OCI-LY3 (cell line): ENCODE results near the gene AGBL5.
"Not testable (repeated sequence)": the region's sequence is repeated elsewhere in the genome, so short reads cannot be mapped to it uniquely, and the experiment has no call there.

Source experiments
- EZH2phosphoT487 ChIP-seq: fragments of 200-600 bp; shearing (Covaris generic); IDR thresholded peaks from 2 replicates; pipeline ENCODE4 v1.6.1; 2018; ENCODE audit warnings: antibody characterized with exemption, mixed run types, low read depth
- TF ChIP-seq, protein P1 (sequence below): fragments of 200-600, 300-600 bp; sonication (generic); IDR thresholded peaks from 2 replicates; pipeline ENCODE4 v1.5.1; 2014; ENCODE audit warnings: antibody characterized with exemption, low read length, low read depth

DNA sequence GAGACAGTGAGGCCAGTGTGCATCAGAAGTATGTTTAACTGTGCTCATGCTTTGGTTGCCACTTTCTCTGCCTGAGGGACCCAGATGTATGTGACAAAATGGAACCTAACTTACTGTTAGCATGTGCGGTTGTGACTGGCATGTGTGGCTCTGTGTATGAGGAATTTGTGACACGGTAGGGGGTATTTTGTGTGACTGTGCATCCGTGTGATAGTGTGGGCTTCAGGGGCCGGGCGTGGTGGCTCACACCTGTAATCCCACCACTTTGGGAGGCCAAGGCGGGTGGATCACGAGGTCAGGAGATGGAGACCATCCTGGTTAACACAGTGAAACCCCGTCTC, 67.8 kb downstream of the AGBL5 start:
- TF ChIP-seq, protein P1, sequence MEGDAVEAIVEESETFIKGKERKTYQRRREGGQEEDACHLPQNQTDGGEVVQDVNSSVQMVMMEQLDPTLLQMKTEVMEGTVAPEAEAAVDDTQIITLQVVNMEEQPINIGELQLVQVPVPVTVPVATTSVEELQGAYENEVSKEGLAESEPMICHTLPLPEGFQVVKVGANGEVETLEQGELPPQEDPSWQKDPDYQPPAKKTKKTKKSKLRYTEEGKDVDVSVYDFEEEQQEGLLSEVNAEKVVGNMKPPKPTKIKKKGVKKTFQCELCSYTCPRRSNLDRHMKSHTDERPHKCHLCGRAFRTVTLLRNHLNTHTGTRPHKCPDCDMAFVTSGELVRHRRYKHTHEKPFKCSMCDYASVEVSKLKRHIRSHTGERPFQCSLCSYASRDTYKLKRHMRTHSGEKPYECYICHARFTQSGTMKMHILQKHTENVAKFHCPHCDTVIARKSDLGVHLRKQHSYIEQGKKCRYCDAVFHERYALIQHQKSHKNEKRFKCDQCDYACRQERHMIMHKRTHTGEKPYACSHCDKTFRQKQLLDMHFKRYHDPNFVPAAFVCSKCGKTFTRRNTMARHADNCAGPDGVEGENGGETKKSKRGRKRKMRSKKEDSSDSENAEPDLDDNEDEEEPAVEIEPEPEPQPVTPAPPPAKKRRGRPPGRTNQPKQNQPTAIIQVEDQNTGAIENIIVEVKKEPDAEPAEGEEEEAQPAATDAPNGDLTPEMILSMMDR = not testable (repeated sequence)
- not testable (repeated sequence) for TF ChIP-seq EZH2phosphoT487
